Fibroblast of lung (primary cell): ENCODE measurements around the gene PTGES2.

Experiments used
- EZH2 ChIP-seq: IDR thresholded peaks from 2 replicates; pipeline ENCODE4 v1.5.1; 2012; ENCODE audit warnings: low read length, control low read depth, mild to moderate bottlenecking; ENCODE audit errors: missing control alignments
- TF ChIP-seq, protein P1 (sequence below), 2 donors: IDR thresholded peaks in 1 of 2; conservative IDR thresholded peaks in 1 of 2; 1 replicate in 1 of 2; 2 replicates in 1 of 2; pipeline ENCODE4 v1.5.1; 2011 to 2012; ENCODE audit warnings: low read length in 2 of 2, control low read depth in 1 of 2, inconsistent platforms in 1 of 2, low read depth in 1 of 2, mild to moderate bottlenecking in 1 of 2

DNA sequence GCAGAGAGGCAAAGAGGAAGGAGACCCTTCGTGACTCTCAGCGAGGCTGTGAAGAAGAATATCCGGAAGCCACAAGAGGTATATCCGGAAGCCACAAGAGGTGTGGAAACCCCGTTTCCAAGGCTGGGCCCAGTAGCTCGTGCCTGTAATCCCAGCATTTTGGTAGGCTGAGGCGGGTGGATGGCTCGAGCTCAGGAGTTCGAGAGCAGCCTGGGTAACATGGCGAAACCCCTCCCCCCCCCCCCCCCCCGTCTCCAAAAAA, 31.9 kb upstream of the PTGES2 start:
- TF ChIP-seq, protein P1, sequence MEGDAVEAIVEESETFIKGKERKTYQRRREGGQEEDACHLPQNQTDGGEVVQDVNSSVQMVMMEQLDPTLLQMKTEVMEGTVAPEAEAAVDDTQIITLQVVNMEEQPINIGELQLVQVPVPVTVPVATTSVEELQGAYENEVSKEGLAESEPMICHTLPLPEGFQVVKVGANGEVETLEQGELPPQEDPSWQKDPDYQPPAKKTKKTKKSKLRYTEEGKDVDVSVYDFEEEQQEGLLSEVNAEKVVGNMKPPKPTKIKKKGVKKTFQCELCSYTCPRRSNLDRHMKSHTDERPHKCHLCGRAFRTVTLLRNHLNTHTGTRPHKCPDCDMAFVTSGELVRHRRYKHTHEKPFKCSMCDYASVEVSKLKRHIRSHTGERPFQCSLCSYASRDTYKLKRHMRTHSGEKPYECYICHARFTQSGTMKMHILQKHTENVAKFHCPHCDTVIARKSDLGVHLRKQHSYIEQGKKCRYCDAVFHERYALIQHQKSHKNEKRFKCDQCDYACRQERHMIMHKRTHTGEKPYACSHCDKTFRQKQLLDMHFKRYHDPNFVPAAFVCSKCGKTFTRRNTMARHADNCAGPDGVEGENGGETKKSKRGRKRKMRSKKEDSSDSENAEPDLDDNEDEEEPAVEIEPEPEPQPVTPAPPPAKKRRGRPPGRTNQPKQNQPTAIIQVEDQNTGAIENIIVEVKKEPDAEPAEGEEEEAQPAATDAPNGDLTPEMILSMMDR (conservative IDR thresholded peaks at IDR 0.05 in 1 of 2, IDR thresholded peaks at IDR 0.05 in 1 of 2; ENCODE audit: low read depth in 1 of 2, low read length in 2 of 2) = no peak
- TF ChIP-seq EZH2 = no peak
